ENCODE data around the gene PCNA.
A peak's percentile ranks its signal among the peaks of the same experiment; 100 is the strongest.
"Not testable (repeated sequence)": the region's sequence is repeated elsewhere in the genome, so short reads cannot be mapped to it uniquely, and the experiment has no call there.

Gene PCNA

DNA sequence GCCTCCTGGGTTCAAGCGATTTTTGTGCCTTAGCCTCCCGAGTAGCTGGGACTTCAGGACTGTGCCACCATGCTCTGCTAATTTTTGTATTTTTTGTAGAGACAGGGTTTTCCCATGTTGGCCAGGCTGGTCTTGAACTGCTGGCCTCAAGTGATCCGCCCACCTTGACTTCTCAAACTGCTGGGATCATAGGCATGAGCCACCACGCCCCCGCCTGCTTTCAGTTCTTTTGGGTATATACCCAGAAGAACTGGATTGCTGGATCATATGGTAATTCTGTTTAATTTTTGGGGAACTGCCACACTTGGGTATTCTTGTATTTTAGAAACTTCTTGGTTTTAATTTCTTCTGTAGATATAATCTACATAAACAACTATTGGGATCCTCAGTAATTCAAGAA lies 24.1 kb upstream of the PCNA start:
- DNase-seq (ENCODE audit: low read depth in 2 of 2): no peak

- DNase-seq (ENCODE audit: low read depth in 2 of 2): no peak
These were observed 21.9 kb upstream of the PCNA start for GRCh38 chr20:5141615-5142014.

DNA sequence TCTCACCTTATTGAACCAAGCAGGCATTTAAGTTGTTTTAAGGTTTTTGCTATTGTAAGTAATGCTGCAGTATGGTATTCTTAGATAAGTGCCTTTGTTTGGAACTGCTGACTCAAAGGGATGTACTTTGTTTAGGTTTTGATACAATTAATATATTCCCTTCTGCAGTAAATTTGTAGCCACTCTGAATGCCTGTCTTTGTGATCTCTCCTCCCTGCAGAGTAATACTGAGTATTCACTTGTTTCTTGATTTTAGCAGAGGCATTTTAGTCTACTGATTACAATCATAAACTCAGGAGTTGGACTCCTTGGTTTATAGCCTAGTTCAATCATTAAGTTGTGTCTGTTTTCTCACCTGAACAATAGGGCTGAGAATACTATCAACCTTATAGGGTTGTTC lies 20.4 kb upstream of the PCNA start:
- DNase-seq (ENCODE audit: low read depth in 2 of 2): no peak

- no peak for DNase-seq (ENCODE audit: low read depth in 2 of 2)
These were observed 16.3 kb upstream of the PCNA start for GRCh38 chr20:5136096-5136495.

DNA sequence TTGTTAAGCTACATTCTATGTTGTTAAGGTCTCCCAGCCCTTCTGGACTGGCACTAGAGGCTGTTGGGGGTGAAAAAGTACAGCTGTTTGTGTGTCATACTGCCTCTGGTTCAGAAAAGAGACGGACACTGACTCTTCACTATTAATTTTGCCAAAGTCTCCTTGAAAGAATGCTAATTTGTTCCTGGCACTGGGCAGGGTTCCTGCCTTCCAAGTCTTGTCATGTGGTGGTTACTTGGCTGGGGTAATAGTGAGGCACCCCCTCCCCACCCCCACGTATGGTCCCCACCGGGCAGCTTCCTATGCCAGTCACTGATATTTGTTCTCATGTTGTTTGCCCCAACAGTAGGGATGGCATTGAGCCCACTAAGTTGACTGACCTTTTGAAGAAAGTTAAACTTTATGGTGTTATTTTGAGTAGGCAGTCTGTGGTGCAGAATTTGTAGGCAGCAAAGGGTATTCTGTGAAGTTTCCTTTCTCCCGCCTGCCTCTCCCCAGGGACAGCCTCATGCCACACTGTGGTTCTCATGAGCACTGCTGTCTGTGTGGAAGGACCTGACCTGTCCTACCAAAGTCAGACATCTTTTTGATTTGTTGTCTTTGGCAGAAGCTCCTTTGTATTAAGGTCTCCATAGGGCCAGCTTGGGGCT lies 15.7 kb upstream of the PCNA start:
- DNase-seq (ENCODE audit: low read depth in 2 of 2): no peak

DNA sequence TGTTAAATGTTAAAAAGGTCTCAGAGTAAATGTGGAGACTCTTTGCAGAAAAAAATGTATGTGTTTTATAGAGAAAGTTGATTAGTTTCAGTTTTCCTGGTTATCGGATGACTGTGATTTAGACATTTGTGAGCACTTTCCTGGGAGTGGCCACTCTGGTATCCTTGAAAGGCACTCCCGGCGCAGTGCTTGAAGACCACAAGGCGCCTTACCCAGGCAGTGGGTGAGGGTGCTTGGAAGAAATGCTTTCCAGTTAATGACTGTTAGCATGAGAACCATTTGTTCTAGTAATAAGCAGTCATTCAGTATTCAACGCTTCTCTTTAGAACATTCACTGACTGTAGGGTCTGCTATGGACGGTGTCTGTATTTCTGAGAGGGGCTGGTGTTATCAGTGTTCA lies 14.2 kb upstream of the PCNA start:
- DNase-seq (ENCODE audit: low read depth in 2 of 2): no peak

- DNase-seq (ENCODE audit: low read depth in 2 of 2): no peak
These were observed 11.7 kb upstream of the PCNA start for GRCh38 chr20:5131502-5131901.

DNA sequence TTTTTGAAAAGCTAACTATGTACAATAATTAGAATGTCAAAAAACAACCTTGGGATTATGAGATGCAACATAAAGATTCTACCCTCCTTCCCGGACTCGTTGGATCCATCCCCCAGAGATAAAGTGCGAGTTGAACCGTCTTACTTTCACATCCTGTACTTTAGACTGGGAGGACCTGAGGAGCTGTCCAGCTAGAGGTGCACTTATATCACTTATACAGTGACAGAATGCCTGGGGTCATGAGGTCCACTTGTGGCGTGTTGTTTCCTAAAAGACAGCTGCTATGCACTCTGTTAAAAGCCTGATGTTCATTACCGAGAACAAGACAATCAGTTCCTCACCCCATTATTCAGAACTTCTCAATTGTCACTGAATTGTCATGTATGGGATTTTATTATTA lies 9.1 kb upstream of the PCNA start:
- no peak for DNase-seq (ENCODE audit: low read depth in 2 of 2)

GRCh38 chr20:5127859-5128424 lies 8.2 kb upstream of the PCNA start:
- DNase-seq (ENCODE audit: low read depth in 2 of 2): no peak

DNA sequence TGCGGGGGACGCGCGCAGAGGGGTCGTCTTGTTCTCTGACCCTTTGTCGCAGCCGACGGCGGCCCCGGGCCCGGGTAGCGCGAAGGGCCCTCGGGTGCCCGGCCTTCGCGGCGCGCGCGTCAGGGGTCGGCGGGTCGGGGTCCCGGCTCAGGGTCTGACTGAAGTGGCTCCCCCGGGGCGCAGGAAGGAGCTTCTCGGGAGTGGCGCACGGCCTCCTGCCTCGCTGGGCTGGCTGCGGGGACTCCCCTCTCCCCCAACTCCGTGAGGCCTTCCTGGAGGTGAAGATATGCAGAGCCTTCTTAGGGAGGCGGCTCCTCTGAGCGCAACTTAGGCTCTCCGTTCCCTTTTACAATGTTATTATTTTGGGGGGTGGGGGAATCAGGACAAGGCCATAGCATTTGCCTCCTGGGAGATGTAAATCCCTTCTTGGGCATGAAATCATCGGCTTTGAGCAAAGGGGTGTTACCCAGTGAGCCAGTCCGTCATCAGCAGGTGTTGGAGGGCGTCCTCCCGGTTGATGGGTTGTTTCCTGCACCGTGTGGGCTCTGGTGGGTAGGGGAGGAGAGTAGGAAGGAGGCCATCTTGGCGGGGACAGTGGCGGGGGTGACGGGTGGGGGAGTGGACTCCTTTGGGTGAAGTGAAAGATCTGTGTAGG lies 7.6 kb upstream of the PCNA start:
- DNase-seq (ENCODE audit: low read depth in 2 of 2): peak; percentile 24 to 58

GRCh38 chr20:5126512-5127203 lies 6.9 kb upstream of the PCNA start, which contains the start of gene CDS2:
CDS2 (plus strand) TSS chr20:5127008; CDS start chr20:5127093, 85 bp downstream.
- peak; percentile 100 for DNase-seq (ENCODE audit: low read depth in 2 of 2)

DNA sequence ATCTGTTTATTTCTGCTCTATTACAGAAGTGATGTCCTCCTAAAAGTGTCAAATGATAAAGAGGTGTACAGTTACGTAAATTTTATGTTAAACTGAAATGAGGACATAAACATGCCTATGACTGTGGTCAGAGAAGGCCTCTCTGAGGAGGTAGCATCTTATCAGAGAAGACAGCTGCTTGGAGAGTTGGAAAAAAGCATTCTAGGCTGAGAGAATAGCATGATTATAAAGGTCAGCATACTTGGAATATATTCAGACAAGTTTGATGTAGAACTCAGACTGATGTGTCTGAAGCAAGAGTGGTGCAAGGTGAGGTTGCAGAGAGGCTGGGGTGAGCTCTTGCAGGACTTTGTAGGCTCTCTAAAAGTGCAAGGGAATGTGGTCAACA lies 3.1 kb upstream of the PCNA start:
- no peak for DNase-seq (ENCODE audit: low read depth in 2 of 2)

- DNase-seq (ENCODE audit: low read depth in 2 of 2): no peak
These were observed 373 bp upstream of the PCNA start for GRCh38 chr20:5120185-5120476.

GRCh38 chr20:5119143-5119434 lies 669 bp downstream of the PCNA start:
- no peak for DNase-seq (ENCODE audit: low read depth in 2 of 2)

DNA sequence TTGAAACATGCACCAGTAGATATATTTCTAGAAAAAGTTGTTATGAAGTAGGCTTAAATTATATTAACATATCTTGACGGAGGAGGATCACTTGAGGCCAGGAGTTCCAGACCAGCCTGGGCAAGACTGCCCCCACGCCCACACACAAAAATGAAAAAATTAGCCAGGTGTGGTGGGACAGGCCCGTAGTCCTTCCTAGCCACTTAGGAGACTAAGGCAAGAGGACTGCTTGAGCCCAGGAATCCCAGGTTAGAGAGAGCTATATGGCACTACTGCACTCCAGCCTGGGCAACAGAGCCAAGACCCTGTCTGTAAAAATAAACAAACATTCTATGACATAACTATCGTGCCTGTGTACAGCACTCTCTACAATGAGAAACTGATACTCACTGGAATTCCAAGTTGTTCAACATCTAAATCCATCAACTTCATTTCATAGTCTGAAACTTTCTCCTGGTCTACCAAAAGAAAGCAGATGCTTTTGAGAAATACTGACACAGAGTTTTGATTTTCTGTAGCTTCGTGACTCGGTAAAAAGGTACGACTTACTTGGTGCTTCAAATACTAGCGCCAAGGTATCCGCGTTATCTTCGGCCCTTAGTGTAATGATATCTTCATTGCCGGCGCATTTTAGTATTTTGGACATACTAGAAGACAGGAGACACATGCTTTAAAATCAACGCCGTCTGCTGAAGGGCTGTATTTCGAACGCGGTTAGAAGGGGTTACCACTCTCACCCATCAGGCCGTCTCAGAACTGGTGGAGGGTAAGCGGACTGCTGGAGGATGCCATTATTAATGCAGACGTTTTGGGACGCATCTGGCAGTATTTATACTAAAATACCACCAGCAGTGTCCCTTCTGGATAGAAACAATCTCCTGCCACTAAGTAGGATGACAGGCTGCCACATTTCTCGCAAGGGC lies 1.3 kb downstream of the PCNA start:
- DNase-seq (ENCODE audit: low read depth in 2 of 2): no peak

DNA sequence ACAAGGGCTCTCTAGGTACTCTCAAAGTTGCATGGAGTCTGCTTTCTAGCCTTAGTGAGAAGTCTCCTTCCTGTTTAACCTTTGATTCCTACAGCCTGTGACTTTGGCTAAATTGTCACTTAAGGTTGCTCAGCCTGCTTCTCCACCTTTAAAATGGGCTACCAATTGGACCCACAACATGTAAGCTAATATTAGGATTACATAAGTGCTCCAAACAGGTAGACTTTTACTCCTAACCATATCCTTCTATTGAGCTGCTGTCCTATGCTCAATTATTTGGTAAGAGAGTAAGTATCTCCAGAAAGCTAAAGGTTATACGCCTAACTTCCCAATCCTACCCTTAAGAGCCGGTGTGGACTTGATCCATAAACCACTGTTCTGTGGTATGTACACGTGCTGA lies 2.9 kb downstream of the PCNA start:
- no peak for DNase-seq (ENCODE audit: low read depth in 2 of 2)

DNA sequence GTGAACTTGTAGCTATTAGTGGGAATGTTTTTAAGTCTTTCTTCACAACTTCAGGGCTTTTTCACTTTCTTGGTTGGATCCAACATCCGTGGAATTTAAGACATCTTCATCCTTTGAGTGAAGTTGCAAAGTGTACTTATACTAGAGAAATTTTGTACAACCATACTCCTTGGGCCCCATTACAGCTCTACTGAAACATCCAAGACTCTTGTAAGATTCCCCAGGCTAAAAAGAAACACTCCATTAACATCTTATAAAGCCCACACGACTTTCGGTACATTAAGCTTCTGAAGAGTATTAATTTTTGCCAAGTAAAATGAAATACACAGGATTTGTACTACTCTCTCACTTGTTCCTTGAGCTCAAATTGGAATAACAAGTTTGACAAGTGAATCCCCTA lies 5.4 kb downstream of the PCNA start:
- DNase-seq (ENCODE audit: low read depth in 2 of 2): no peak

DNA sequence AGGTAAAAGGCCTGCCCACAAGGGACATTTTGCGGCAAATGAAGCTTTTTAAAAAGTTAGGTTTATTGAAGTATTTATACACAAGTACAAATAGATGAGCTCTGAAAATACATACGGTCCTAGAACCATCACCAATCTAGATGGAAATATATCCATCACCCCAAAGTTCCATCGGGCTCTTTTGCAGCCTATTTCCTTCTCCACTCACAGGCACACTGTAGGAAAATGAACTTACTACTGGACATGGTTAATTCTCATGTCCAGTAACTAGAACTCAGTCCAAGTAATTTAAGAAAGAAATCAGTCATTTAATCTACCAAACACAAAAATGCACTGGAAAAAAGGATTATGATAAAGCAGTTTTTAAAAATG lies 6.2 kb downstream of the PCNA start:
- no peak for DNase-seq (ENCODE audit: low read depth in 2 of 2)

DNA sequence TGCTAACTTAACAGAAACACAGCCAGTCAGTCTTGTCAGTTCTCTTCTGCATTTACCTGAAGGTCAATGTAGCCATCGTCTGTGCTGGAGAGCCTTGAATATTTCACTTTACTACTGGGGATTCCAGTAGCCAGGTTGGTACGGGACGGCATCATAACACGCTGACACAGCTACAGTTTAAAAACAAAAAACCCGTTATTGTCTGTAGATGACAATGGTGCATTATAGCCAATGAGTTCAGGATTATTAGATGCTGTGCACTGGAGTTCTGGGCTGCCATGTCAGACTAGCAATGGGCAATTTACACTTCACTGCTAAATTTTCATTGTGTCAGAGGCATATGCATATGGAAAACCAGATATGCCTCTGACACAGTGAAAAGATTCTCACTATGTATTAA lies 10.5 kb downstream of the PCNA start:
- no peak for DNase-seq (ENCODE audit: low read depth in 2 of 2)

DNA sequence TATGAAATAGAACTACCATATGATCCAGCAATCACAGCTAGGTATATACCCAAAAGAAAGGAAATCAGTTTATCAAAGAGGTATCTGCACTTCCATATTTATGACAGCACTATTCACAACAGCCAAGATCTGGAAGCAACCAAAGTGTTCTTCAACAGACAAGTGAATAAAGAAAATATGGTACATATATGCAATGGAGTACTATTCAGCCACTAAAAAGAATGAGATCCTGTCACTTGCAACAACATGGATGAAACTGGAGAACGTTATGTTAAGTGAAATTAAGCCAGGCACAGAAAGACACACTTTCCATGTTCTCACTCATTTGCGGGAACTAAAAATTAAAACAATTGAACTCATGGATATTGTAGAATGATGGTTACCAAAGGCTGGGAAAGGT lies 15.3 kb downstream of the PCNA start:
- DNase-seq (ENCODE audit: low read depth in 2 of 2): no peak

DNA sequence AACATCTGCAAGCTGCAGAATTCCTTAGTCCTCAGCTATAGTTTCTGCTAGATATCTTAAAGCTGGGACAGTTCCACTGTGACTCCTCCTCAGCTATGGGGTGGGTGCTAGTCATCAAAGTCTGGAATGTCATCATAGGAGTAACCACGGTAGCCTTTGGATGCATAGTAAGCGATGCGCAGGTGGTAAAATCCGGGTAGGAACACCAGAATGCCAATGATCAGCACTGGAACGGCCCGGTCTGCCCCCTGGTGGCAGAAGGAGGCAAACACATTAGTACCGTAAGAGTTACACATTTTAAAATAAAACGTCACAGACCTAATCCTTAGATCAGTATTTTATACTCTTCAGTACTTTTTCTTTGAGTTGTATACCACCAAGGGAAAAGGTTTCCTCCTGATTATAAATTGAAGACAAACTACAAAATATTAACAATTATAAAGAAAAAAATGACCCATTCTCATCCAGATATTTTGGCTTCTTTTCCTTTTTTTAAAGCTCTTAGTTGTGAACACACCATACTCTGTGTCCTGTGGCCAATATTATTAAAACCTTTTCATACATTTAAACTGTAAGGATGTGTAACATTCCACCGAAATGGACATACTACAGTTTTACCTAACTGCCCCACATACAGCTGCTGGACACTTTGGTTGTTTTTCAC lies 18.9 kb downstream of the PCNA start:
- DNase-seq (ENCODE audit: low read depth in 2 of 2): peak; percentile 51 to 73

DNA sequence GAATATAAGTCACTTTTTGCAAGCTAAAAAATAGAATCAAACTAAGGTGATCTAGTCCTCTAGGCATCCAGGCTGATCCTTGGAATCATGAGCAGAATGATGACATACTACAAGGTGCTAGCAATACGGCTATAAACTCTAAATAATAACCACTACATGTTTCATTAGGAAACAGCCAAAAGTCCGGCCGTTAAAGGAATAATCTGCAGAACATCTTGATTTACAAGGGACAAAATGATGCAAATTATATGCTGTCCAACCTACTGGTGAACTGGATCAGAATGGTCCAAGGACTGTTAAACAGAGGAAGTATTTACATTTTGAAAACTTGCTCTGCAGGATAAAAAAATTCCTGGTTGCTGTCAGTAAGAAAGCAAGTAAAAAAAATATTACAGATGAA lies 19.8 kb downstream of the PCNA start:
- not testable (repeated sequence) for DNase-seq (ENCODE audit: low read depth in 2 of 2)
